ENCODE data around the gene LGI1. TPM values are rescaled to one million over a fixed set of nuclear protein-coding genes. Genes with fewer than 3 reads are reported as not detected.

The LGI1 gene
- total and polyA plus RNA-seq, 9 of the 15 experiments (the other 6 are each of a cell fraction or from before 2014, with no cell fraction given) = not detected

GRCh38 chr10:93726024-93726423 lies 31.7 kb upstream of the LGI1 start:
- no peaks in the 10 kb centered on the region for H4K20me1 ChIP-seq (replicated peaks; ENCODE audit: control insufficient read depth, insufficient read depth, low read length)
- intact Hi-C loops (cut with micrococcal nuclease) (no loop called here), in situ Hi-C loops (cut with MboI) (no loop called here)
- no peak for FAIRE-seq
- H3K4me2 ChIP-seq (ENCODE audit: insufficient read depth, low read length) = no peak overlapping the region
- DNase-seq (ENCODE audit: extremely low read depth in 1 of 4, low spot score in 3 of 4) = no peak
- BruUV-seq (replicated peaks) = no TSS peak
- CTCF ChIA-PET (ENCODE audit: low intra/inter-chr PET ratio) = no interaction called here
- no peak for ATAC-seq
- TF ChIP-seq BRCA1 (IDR thresholded peaks at IDR 0.05) = no peak
- TF ChIP-seq BRCA1 (CRISPR knock-in tag; IDR thresholded peaks at IDR 0.05) = no peak
- TF ChIP-seq ZNF263 (CRISPR knock-in tag; IDR thresholded peaks at IDR 0.05; ENCODE audit: borderline replicate concordance) = no peak
- TF ChIP-seq RUNX1 (IDR thresholded peaks at IDR 0.05; ENCODE audit: low read depth) = no peak
- TF ChIP-seq GATA2 (CRISPR knock-in tag; IDR thresholded peaks at IDR 0.05) = no peak
- no peak for TF ChIP-seq FOS (IDR thresholded peaks at IDR 0.05; ENCODE audit: extremely low read depth, insufficient read length)
- no peak for TF ChIP-seq ESRRB (CRISPR knock-in tag; IDR thresholded peaks at IDR 0.05; ENCODE audit: borderline replicate concordance)
- no peak for TF ChIP-seq RCOR1 (IDR thresholded peaks at IDR 0.05; ENCODE audit: borderline replicate concordance in 1 of 2, low read depth in 2 of 2, low read length in 2 of 2)
- no peak for TF ChIP-seq ZNF133 (CRISPR knock-in tag; IDR thresholded peaks at IDR 0.05)
- no peak for TF ChIP-seq WHSC1 (IDR thresholded peaks at IDR 0.05; ENCODE audit: low read length)
- TF ChIP-seq ZBTB5 (IDR thresholded peaks at IDR 0.05) = no peak
- TF ChIP-seq NFIC (IDR thresholded peaks at IDR 0.05) = no peak
- TF ChIP-seq FOXP4 (CRISPR knock-in tag; IDR thresholded peaks at IDR 0.05; ENCODE audit: borderline replicate concordance) = no peak
- no peaks in the 10 kb centered on the region for H3K27me3 ChIP-seq (ENCODE audit: control insufficient read depth in 2 of 2, insufficient read depth in 2 of 2, low read length in 2 of 2)
- H3K4me1 ChIP-seq (replicated peaks in 1 of 2; ENCODE audit: control insufficient read depth in 2 of 2, insufficient read depth in 2 of 2, low read length in 2 of 2) = no peaks in the 10 kb centered on the region
- POLR2A ChIA-PET = no interaction called here
- H3K4me3 ChIP-seq = no peak overlapping the region
- no peaks in the 10 kb centered on the region for H3K36me3 ChIP-seq (ENCODE audit: control insufficient read depth, insufficient read depth, low read length)
- 0% methylated on average over 1 of the region's 1 CpG for WGBS (ENCODE audit: insufficient coverage, low coverage, missing lambda C conversion rate)
- H3K27ac ChIP-seq (ENCODE audit: extremely low read depth, low read depth, low read length) = no peak overlapping the region
- H2AFZ ChIP-seq (ENCODE audit: low read depth, low read length) = no peak overlapping the region
- H3K9me3 ChIP-seq (replicated peaks; ENCODE audit: control insufficient read depth, insufficient read depth, low read depth, low read length) = no peaks in the 10 kb centered on the region
- no peaks in the 10 kb centered on the region for H3K79me2 ChIP-seq (ENCODE audit: control insufficient read depth, insufficient read depth, low read length)
- no peak overlapping the region for H3K9ac ChIP-seq (ENCODE audit: insufficient read depth in 1 of 2, low read depth in 2 of 2, low read length in 2 of 2)
- no peaks in the 10 kb centered on the region for H3K9me1 ChIP-seq (ENCODE audit: control insufficient read depth, insufficient read depth, low read length)

All from K562 (cell line).